ENCODE measurements around the gene MMP20. TPM values are rescaled to one million over a fixed set of nuclear protein-coding genes. Genes with fewer than 3 reads are reported as not detected.

Gene MMP20
- total RNA-seq, 1 experiment from 2014 or later, result not detected

DNA sequence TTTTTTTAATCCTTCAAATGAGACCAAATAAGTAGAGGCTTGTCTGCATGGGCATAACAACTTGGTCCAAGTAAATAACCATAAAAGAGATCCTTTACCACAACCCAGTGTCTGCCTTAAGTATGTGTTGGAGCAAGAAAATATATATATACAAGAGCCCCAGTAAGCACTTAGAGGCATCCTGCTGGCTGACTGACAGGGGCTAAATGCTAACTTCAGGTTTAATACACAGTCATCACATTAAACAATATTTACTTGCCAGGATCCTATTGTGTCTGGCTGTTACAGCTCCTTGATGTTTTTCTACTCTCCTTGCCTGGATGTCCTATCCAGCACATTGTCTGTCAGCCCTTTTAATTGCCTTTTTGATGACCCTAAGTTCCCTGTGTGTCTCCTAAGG lies 37.5 kb upstream of the MMP20 start:
- ChIA-PET POLR2A (no interaction called here), CTCF (no interaction called here)
- H3K27ac ChIP-seq (ENCODE audit: low read length), result no peak overlapping the region
- ATAC-seq (no peak), DNase-seq (ENCODE audit: low read depth, low spot score) (no peak)
- H3K9me3 ChIP-seq (ENCODE audit: control insufficient read depth, insufficient read depth, low read depth, low read length), result no peaks in the 10 kb centered on the region
- no peaks in the 10 kb centered on the region for H3K27me3 ChIP-seq (ENCODE audit: control insufficient read depth, insufficient read depth, low read length)
- TF ChIP-seq POLR2AphosphoS5 (IDR thresholded peaks at IDR 0.05; ENCODE audit: low read depth, low read length), result no peak
- TF ChIP-seq SIN3A (IDR thresholded peaks at IDR 0.05; ENCODE audit: borderline replicate concordance, insufficient read depth, low read depth, low read length), result no peak
- no peak for TF ChIP-seq TCF7L2 (IDR thresholded peaks at IDR 0.05; ENCODE audit: low read depth, low read length)
- TF ChIP-seq, protein P1, sequence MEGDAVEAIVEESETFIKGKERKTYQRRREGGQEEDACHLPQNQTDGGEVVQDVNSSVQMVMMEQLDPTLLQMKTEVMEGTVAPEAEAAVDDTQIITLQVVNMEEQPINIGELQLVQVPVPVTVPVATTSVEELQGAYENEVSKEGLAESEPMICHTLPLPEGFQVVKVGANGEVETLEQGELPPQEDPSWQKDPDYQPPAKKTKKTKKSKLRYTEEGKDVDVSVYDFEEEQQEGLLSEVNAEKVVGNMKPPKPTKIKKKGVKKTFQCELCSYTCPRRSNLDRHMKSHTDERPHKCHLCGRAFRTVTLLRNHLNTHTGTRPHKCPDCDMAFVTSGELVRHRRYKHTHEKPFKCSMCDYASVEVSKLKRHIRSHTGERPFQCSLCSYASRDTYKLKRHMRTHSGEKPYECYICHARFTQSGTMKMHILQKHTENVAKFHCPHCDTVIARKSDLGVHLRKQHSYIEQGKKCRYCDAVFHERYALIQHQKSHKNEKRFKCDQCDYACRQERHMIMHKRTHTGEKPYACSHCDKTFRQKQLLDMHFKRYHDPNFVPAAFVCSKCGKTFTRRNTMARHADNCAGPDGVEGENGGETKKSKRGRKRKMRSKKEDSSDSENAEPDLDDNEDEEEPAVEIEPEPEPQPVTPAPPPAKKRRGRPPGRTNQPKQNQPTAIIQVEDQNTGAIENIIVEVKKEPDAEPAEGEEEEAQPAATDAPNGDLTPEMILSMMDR (IDR thresholded peaks at IDR 0.05), result no peak
- TF ChIP-seq, protein P2, sequence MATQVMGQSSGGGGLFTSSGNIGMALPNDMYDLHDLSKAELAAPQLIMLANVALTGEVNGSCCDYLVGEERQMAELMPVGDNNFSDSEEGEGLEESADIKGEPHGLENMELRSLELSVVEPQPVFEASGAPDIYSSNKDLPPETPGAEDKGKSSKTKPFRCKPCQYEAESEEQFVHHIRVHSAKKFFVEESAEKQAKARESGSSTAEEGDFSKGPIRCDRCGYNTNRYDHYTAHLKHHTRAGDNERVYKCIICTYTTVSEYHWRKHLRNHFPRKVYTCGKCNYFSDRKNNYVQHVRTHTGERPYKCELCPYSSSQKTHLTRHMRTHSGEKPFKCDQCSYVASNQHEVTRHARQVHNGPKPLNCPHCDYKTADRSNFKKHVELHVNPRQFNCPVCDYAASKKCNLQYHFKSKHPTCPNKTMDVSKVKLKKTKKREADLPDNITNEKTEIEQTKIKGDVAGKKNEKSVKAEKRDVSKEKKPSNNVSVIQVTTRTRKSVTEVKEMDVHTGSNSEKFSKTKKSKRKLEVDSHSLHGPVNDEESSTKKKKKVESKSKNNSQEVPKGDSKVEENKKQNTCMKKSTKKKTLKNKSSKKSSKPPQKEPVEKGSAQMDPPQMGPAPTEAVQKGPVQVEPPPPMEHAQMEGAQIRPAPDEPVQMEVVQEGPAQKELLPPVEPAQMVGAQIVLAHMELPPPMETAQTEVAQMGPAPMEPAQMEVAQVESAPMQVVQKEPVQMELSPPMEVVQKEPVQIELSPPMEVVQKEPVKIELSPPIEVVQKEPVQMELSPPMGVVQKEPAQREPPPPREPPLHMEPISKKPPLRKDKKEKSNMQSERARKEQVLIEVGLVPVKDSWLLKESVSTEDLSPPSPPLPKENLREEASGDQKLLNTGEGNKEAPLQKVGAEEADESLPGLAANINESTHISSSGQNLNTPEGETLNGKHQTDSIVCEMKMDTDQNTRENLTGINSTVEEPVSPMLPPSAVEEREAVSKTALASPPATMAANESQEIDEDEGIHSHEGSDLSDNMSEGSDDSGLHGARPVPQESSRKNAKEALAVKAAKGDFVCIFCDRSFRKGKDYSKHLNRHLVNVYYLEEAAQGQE (IDR thresholded peaks at IDR 0.05; ENCODE audit: insufficient read depth in 1 of 2, low read depth in 2 of 2, low read length in 1 of 2), result no peak
- no peak overlapping the region for H3K4me3 ChIP-seq (ENCODE audit: low read depth in 2 of 2, low read length in 2 of 2)
- BruUV-seq (replicated peaks), result no TSS peak
- in situ Hi-C loops (cut with HindIII; ENCODE audit: low pct_unique_long_range_greater_than_20kb, low sequenced_read_pairs), result no loop called here
- peaks cover 10% of the 10 kb centered on the region for H3K4me1 ChIP-seq (ENCODE audit: control insufficient read depth, insufficient read depth, low read length)
- no peaks in the 10 kb centered on the region for H3K36me3 ChIP-seq (ENCODE audit: control insufficient read depth, insufficient read depth, low read length)
- intact Hi-C loops (cut with micrococcal nuclease; ENCODE audit: unreplicated experiment), result loop anchor here (10.0 kb wide), 1 partner anchor 268 kb away; no protein-coding TSS in a partner anchor

DNA sequence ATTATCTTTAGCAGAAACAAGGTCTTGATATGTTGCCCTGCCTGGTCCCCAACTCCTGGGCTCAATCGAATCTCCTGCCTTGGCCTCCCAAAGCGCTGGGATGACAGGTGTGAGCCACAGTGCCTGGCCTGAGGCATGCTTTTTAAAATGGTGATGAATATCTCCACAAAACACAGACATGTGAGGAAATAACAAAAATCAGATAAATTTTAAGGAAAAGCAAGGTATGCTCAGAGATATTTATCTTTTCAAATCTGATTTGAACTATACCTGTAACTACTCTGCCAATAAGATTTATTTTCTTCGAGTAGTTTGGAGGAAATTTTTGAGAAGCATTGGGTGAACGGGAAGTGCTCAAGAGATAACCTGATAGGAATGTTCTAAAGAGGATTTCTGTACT lies 35.9 kb upstream of the MMP20 start:
- H3K27me3 ChIP-seq (ENCODE audit: control insufficient read depth, insufficient read depth, low read length), result no peaks in the 10 kb centered on the region
- peaks cover under 1% of the 10 kb centered on the region; the same call in 1 of the 2 replicates for H3K9me3 ChIP-seq (ENCODE audit: control insufficient read depth, insufficient read depth, low read depth, low read length)
- TF ChIP-seq SIN3A (IDR thresholded peaks at IDR 0.05; ENCODE audit: borderline replicate concordance, insufficient read depth, low read depth, low read length) (no peak), TCF7L2 (IDR thresholded peaks at IDR 0.05; ENCODE audit: low read depth, low read length) (no peak), POLR2AphosphoS5 (IDR thresholded peaks at IDR 0.05; ENCODE audit: low read depth, low read length) (no peak)
- TF ChIP-seq, protein P1 (IDR thresholded peaks at IDR 0.05), result no peak
- TF ChIP-seq, protein P2 (IDR thresholded peaks at IDR 0.05; ENCODE audit: insufficient read depth in 1 of 2, low read depth in 2 of 2, low read length in 1 of 2), result no peak
- ChIA-PET POLR2A (no interaction called here), CTCF (no interaction called here)
- DNase-seq (ENCODE audit: low read depth, low spot score), result no peak
- BruUV-seq (replicated peaks), result no TSS peak
- in situ Hi-C loops (cut with HindIII; ENCODE audit: low pct_unique_long_range_greater_than_20kb, low sequenced_read_pairs), result no loop called here
- H3K27ac ChIP-seq (ENCODE audit: low read length), result no peak overlapping the region
- intact Hi-C loops (cut with micrococcal nuclease; ENCODE audit: unreplicated experiment), result loop anchor here (10.0 kb wide), 1 partner anchor 266 kb away; no protein-coding TSS in a partner anchor
- H3K36me3 ChIP-seq (ENCODE audit: control insufficient read depth, insufficient read depth, low read length), result no peaks in the 10 kb centered on the region
- H3K4me3 ChIP-seq (ENCODE audit: low read depth in 2 of 2, low read length in 2 of 2), result no peak overlapping the region
- peaks cover under 1% of the 10 kb centered on the region; the same call in 1 of the 2 replicates for H3K4me1 ChIP-seq (ENCODE audit: control insufficient read depth, insufficient read depth, low read length)
- no peak for ATAC-seq
